ENCODE data around the gene SORCS2. TPM values are rescaled to one million over a fixed set of nuclear protein-coding genes. Genes with fewer than 3 reads are reported as not detected.

Gene SORCS2
- total RNA-seq, 1 donor from 2014 or later: 3.1 TPM

DNA sequence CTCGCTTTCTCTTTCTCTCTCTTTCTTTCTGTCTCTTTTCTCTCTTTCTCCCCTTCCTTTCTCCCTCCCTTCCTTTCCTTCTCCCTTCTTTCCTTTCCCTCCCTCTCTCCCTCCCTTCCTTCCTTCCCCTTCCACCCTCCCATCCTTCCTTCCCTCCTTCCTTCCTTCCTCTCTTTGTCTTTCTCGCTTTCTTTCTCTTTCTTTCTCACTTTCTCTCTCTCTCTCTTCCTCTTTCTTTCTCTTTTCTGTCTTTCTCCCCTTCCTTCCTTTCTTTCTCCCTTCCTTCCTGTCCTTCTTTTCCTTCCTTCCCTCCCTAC is 2.1 kb upstream of the SORCS2 start:
- Histone ChIP-seq H3K9ac (ENCODE audit: low read depth in 1 of 3, low read length in 3 of 3) (no peak overlapping the region), H3K9me3 (ENCODE audit: control insufficient read depth in 3 of 3, low read length in 3 of 3) (no peaks in the 10 kb centered on the region), H3K27ac (ENCODE audit: low read depth, low read length) (no peak overlapping the region), H3K4me3 (ENCODE audit: low read length in 3 of 3) (no peak overlapping the region), H3K36me3 (ENCODE audit: control insufficient read depth in 3 of 3, insufficient read depth in 3 of 3, low read length in 3 of 3) (no peaks in the 10 kb centered on the region), H3K27me3 (ENCODE audit: control insufficient read depth in 3 of 3, insufficient read depth in 3 of 3, low read length in 3 of 3) (peaks cover 41 to 64% (median 55%) of the 10 kb centered on the region in 3 donors), H3K4me1 (ENCODE audit: control insufficient read depth in 3 of 3, insufficient read depth in 3 of 3, low read length in 3 of 3) (peaks cover 15 to 28% (median 21%) of the 10 kb centered on the region in 3 donors)

- no peak overlapping the region for H3K27ac ChIP-seq (ENCODE audit: low read depth, low read length)
- no peaks in the 10 kb centered on the region for H3K36me3 ChIP-seq (ENCODE audit: control insufficient read depth in 3 of 3, insufficient read depth in 3 of 3, low read length in 3 of 3)
- H3K27me3 ChIP-seq (ENCODE audit: control insufficient read depth in 3 of 3, insufficient read depth in 3 of 3, low read length in 3 of 3): peaks cover 40 to 64% (median 55%) of the 10 kb centered on the region in 3 donors
- H3K9ac ChIP-seq (ENCODE audit: low read depth in 1 of 3, low read length in 3 of 3): no peak overlapping the region
- no peak overlapping the region for H3K4me3 ChIP-seq (ENCODE audit: low read length in 3 of 3)
- no peaks in the 10 kb centered on the region for H3K9me3 ChIP-seq (ENCODE audit: control insufficient read depth in 3 of 3, low read length in 3 of 3)
- peaks cover 18 to 35% (median 22%) of the 10 kb centered on the region in 3 donors for H3K4me1 ChIP-seq (ENCODE audit: control insufficient read depth in 3 of 3, insufficient read depth in 3 of 3, low read length in 3 of 3)
Observed at GRCh38 chr4:7190691-7191545, 1.4 kb upstream of the SORCS2 start.

- Histone ChIP-seq H3K27me3 (ENCODE audit: control insufficient read depth in 3 of 3, insufficient read depth in 3 of 3, low read length in 3 of 3) (peaks cover 40 to 61% (median 55%) of the 10 kb centered on the region in 3 donors), H3K9me3 (ENCODE audit: control insufficient read depth in 3 of 3, low read length in 3 of 3) (no peaks in the 10 kb centered on the region), H3K4me3 (ENCODE audit: low read length in 3 of 3) (no peak overlapping the region), H3K36me3 (ENCODE audit: control insufficient read depth in 3 of 3, insufficient read depth in 3 of 3, low read length in 3 of 3) (no peaks in the 10 kb centered on the region), H3K9ac (ENCODE audit: low read depth in 1 of 3, low read length in 3 of 3) (peak overlapping the region in 2 of 3 donors; percentile 45 to 50), H3K4me1 (ENCODE audit: control insufficient read depth in 3 of 3, insufficient read depth in 3 of 3, low read length in 3 of 3) (peaks cover 22 to 41% (median 24%) of the 10 kb centered on the region in 3 donors), H3K27ac (ENCODE audit: low read depth, low read length) (no peak overlapping the region)
Observed at GRCh38 chr4:7191546-7192251, 639 bp upstream of the SORCS2 start.

DNA sequence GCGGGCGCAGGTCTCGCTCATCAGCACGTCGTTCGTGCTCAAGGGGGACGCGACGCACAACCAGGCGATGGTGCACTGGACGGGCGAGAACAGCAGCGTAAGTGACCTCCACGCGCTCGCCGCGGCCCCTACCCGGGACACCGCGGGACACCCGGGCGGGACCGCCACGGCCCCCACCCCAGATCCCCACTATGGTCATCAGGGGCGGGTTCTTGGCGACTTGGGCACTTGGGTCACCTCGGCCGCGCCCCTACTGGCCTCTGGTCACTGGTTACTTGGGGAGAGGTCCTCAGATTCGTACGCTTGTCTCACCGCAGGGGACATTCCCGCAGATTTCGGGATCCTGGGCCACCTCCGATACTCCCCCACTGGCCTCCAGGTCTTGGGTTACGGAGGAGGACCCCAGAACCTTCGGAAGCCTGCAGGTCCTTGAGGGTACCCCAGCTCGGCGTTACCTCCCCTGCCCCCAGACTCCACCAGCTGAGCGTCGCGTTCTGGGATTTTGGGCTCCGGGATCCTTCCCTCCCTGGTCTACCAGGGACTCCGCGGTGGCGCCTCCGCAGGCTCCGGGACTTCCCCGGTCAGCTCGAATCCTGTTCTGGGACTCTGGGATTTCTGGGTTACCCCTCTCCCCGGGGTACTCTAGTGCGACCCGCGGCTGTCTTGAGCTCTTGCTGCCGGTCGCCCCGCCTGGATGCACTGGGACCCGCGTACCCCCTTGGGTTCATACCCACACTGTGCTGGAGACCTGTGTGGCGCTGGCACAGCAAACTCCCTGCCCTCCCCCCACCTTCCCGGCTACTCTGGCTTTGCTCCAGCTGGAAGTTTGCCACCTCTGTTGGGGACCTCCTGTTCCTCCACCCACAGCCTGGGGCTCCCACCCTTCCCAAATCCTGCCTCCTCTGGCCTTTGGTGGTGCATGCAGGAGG is 956 bp downstream of the SORCS2 start:
- H3K27me3 ChIP-seq (ENCODE audit: control insufficient read depth in 3 of 3, insufficient read depth in 3 of 3, low read length in 3 of 3): peaks cover 40 to 52% (median 52%) of the 10 kb centered on the region in 3 donors
- no peaks in the 10 kb centered on the region for H3K36me3 ChIP-seq (ENCODE audit: control insufficient read depth in 3 of 3, insufficient read depth in 3 of 3, low read length in 3 of 3)
- H3K9ac ChIP-seq (ENCODE audit: low read depth in 1 of 3, low read length in 3 of 3): peak overlapping the region in 2 of 3 donors; percentile 23 to 62
- peaks cover 22 to 47% (median 33%) of the 10 kb centered on the region in 3 donors for H3K4me1 ChIP-seq (ENCODE audit: control insufficient read depth in 3 of 3, insufficient read depth in 3 of 3, low read length in 3 of 3)
- H3K27ac ChIP-seq (ENCODE audit: low read depth, low read length): no peak overlapping the region
- peak overlapping the region; percentile 43 to 58 (median 57) for H3K4me3 ChIP-seq (ENCODE audit: low read length in 3 of 3)
- H3K9me3 ChIP-seq (ENCODE audit: control insufficient read depth in 3 of 3, low read length in 3 of 3): no peaks in the 10 kb centered on the region

DNA sequence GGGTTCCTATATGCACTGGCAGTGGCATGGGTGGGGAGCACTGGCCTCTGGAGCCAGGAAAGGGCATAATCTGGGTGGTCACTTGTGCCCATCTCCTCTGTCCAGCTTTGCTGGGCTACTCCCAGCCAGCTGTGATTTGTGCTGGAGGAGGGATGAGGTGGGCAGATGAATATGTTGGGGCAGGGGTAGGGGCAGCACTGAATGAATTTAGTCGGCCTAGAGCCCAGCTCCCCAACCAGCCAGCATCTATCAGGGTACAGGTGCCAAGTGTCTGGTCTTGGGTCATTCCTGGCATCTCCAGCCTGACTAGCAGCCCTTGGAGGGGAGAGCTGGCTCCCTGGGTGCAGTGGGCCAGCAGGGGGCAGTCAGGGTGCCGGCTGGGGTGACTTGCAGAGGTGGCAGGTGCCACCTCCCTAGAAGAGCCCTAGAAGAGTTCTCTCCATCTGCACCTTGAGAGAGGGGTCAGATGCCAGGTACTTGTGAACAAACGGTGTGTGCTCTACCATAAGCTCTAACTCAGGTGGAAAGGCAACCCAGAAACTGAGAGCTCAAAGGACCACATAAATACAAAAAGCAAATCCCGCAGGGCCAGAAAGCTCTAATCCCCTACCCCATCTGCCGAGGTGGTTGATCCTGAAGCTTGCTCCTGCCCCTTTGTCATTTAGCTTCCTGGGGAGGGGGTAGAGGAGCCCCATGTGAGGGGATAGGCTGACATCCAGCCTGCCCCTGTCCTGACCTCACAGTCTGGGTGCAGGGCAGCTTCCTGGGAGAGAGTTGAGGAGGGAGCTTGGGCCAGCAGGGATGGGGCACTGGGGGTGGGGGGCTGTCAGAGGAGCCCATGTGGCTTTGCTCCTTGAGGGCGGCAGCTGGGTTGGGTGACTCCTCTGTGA is 2.2 kb downstream of the SORCS2 start:
- Histone ChIP-seq H3K4me1 (ENCODE audit: control insufficient read depth in 3 of 3, insufficient read depth in 3 of 3, low read length in 3 of 3) (peaks cover 22 to 47% (median 33%) of the 10 kb centered on the region in 3 donors), H3K4me3 (ENCODE audit: low read length in 3 of 3) (no peak overlapping the region), H3K27me3 (ENCODE audit: control insufficient read depth in 3 of 3, insufficient read depth in 3 of 3, low read length in 3 of 3) (peaks cover 35 to 40% (median 40%) of the 10 kb centered on the region in 3 donors), H3K9ac (ENCODE audit: low read depth in 1 of 3, low read length in 3 of 3) (no peak overlapping the region), H3K9me3 (ENCODE audit: control insufficient read depth in 3 of 3, low read length in 3 of 3) (no peaks in the 10 kb centered on the region), H3K36me3 (ENCODE audit: control insufficient read depth in 3 of 3, insufficient read depth in 3 of 3, low read length in 3 of 3) (no peaks in the 10 kb centered on the region), H3K27ac (ENCODE audit: low read depth, low read length) (no peak overlapping the region)

- Histone ChIP-seq H3K4me3 (ENCODE audit: low read length in 3 of 3) (no peak overlapping the region), H3K36me3 (ENCODE audit: control insufficient read depth in 3 of 3, insufficient read depth in 3 of 3, low read length in 3 of 3) (no peaks in the 10 kb centered on the region), H3K9me3 (ENCODE audit: control insufficient read depth in 3 of 3, low read length in 3 of 3) (no peaks in the 10 kb centered on the region), H3K4me1 (ENCODE audit: control insufficient read depth in 3 of 3, insufficient read depth in 3 of 3, low read length in 3 of 3) (peaks cover 22 to 47% (median 33%) of the 10 kb centered on the region in 3 donors), H3K9ac (ENCODE audit: low read depth in 1 of 3, low read length in 3 of 3) (no peak overlapping the region), H3K27ac (ENCODE audit: low read depth, low read length) (no peak overlapping the region), H3K27me3 (ENCODE audit: control insufficient read depth in 3 of 3, insufficient read depth in 3 of 3, low read length in 3 of 3) (peaks cover 31 to 37% (median 35%) of the 10 kb centered on the region in 3 donors)
Observed at GRCh38 chr4:7195141-7195515, 2.8 kb downstream of the SORCS2 start.

DNA sequence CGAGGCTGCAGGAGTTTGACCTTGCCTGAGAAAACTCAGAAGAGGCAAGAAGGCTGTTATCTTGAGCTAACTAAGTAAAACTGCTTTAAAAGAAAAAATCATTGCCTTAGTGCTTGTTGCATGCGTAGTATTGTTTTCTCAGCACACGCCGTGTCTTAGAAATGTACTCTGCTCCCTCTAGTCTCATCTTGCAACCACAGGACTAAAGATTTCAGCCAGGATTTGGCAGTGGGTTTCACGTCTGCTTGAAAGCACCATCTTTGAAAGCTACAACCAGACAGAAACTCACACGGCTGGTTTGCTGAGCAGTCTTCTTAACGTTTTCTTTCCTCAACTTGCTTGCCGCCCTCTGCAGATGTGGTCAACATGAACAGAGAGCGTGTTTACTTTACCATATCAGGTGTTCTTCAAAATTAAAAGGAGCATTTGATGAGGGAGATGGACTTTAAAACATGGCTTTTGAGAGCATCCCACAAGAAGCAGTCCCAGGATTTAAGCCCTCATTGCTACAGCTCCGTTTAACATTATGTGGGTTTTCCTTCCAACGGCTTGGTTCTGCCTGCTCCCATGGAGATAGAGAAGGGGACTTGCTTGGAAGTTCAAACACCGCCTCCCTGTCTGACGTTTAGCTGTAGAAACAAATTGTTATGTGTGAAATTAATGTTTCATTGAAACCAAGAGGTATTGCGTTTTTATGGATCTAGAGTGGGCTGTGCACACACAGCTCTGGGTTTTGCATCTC is 3.4 kb downstream of the SORCS2 start:
- Histone ChIP-seq H3K27me3 (ENCODE audit: control insufficient read depth in 3 of 3, insufficient read depth in 3 of 3, low read length in 3 of 3) (peaks cover 31 to 37% (median 35%) of the 10 kb centered on the region in 3 donors), H3K27ac (ENCODE audit: low read depth, low read length) (no peak overlapping the region), H3K4me3 (ENCODE audit: low read length in 3 of 3) (no peak overlapping the region), H3K4me1 (ENCODE audit: control insufficient read depth in 3 of 3, insufficient read depth in 3 of 3, low read length in 3 of 3) (peaks cover 22 to 47% (median 33%) of the 10 kb centered on the region in 3 donors), H3K9ac (ENCODE audit: low read depth in 1 of 3, low read length in 3 of 3) (no peak overlapping the region), H3K36me3 (ENCODE audit: control insufficient read depth in 3 of 3, insufficient read depth in 3 of 3, low read length in 3 of 3) (no peaks in the 10 kb centered on the region), H3K9me3 (ENCODE audit: control insufficient read depth in 3 of 3, low read length in 3 of 3) (no peaks in the 10 kb centered on the region)

- Histone ChIP-seq H3K9ac (ENCODE audit: low read depth in 1 of 3, low read length in 3 of 3) (no peak overlapping the region), H3K9me3 (ENCODE audit: control insufficient read depth in 3 of 3, low read length in 3 of 3) (no peaks in the 10 kb centered on the region), H3K4me1 (ENCODE audit: control insufficient read depth in 3 of 3, insufficient read depth in 3 of 3, low read length in 3 of 3) (peaks cover 22 to 47% (median 36%) of the 10 kb centered on the region in 3 donors), H3K27me3 (ENCODE audit: control insufficient read depth in 3 of 3, insufficient read depth in 3 of 3, low read length in 3 of 3) (peaks cover 27 to 33% (median 31%) of the 10 kb centered on the region in 3 donors), H3K27ac (ENCODE audit: low read depth, low read length) (no peak overlapping the region), H3K36me3 (ENCODE audit: control insufficient read depth in 3 of 3, insufficient read depth in 3 of 3, low read length in 3 of 3) (no peaks in the 10 kb centered on the region), H3K4me3 (ENCODE audit: low read length in 3 of 3) (no peak overlapping the region)
Observed at GRCh38 chr4:7196288-7196651, 3.9 kb downstream of the SORCS2 start.

Measured in skeletal muscle tissue (tissue), 4 donors.